ENCODE results near the gene GALNT1. TPM values are rescaled to one million over a fixed set of nuclear protein-coding genes. Genes with fewer than 3 reads are reported as not detected.

GALNT1 gene
- total RNA-seq, 1 donor from 2014 or later, result 65.3 TPM

- H3K36me3 Mint-ChIP-seq (ENCODE audit: unreplicated experiment), result no peaks in the 10 kb centered on the region
Measured at GRCh38 chr18:35619464-35619863, 37.9 kb downstream of the GALNT1 start.

GRCh38 chr18:35619941-35620340, 38.4 kb downstream of the GALNT1 start:
- DNase-seq, result no peak
- no peak overlapping the region for H3K4me3 Mint-ChIP-seq (ENCODE audit: unreplicated experiment)
- H3K36me3 Mint-ChIP-seq (ENCODE audit: unreplicated experiment), result no peaks in the 10 kb centered on the region
- no peak for TF ChIP-seq CTCF (IDR thresholded peaks at IDR 0.05; ENCODE audit: partially characterized antibody, unreplicated experiment)
- no peak overlapping the region for H3K27ac Mint-ChIP-seq (ENCODE audit: unreplicated experiment)
- peaks cover 1% of the 10 kb centered on the region for H3K27me3 Mint-ChIP-seq (ENCODE audit: unreplicated experiment)
- H3K9me3 Mint-ChIP-seq (ENCODE audit: unreplicated experiment), result no peaks in the 10 kb centered on the region
- peaks cover 9% of the 10 kb centered on the region for H3K4me1 Mint-ChIP-seq (ENCODE audit: low read depth, unreplicated experiment)

More at GRCh38 chr18:35619464-35619863, 37.9 kb downstream of the GALNT1 start:
- Mint-ChIP-seq H3K4me3 (ENCODE audit: unreplicated experiment) (no peak overlapping the region), H3K9me3 (ENCODE audit: unreplicated experiment) (no peaks in the 10 kb centered on the region), H3K27ac (ENCODE audit: unreplicated experiment) (no peak overlapping the region), H3K4me1 (ENCODE audit: low read depth, unreplicated experiment) (peaks cover 9% of the 10 kb centered on the region), H3K27me3 (ENCODE audit: unreplicated experiment) (peaks cover 1% of the 10 kb centered on the region)
- DNase-seq, result no peak
- no peak for TF ChIP-seq CTCF (IDR thresholded peaks at IDR 0.05; ENCODE audit: partially characterized antibody, unreplicated experiment)

- H3K4me3 Mint-ChIP-seq (ENCODE audit: unreplicated experiment), result no peak overlapping the region
- peaks cover 5% of the 10 kb centered on the region for H3K4me1 Mint-ChIP-seq (ENCODE audit: low read depth, unreplicated experiment)
- no peak overlapping the region for H3K27ac Mint-ChIP-seq (ENCODE audit: unreplicated experiment)
- no peak for DNase-seq
- TF ChIP-seq CTCF (IDR thresholded peaks at IDR 0.05; ENCODE audit: partially characterized antibody, unreplicated experiment), result no peak
- peaks cover 1% of the 10 kb centered on the region for H3K27me3 Mint-ChIP-seq (ENCODE audit: unreplicated experiment)
- H3K36me3 Mint-ChIP-seq (ENCODE audit: unreplicated experiment), result no peaks in the 10 kb centered on the region
- no peaks in the 10 kb centered on the region for H3K9me3 Mint-ChIP-seq (ENCODE audit: unreplicated experiment)
Measured at GRCh38 chr18:35620765-35621164, 39.2 kb downstream of the GALNT1 start.

GRCh38 chr18:35623255-35623654, 41.7 kb downstream of the GALNT1 start:
- TF ChIP-seq CTCF (IDR thresholded peaks at IDR 0.05; ENCODE audit: partially characterized antibody, unreplicated experiment), result no peak
- Mint-ChIP-seq H3K9me3 (ENCODE audit: unreplicated experiment) (peaks cover 6% of the 10 kb centered on the region), H3K4me3 (ENCODE audit: unreplicated experiment) (no peak overlapping the region), H3K27ac (ENCODE audit: unreplicated experiment) (no peak overlapping the region), H3K27me3 (ENCODE audit: unreplicated experiment) (peaks cover 1% of the 10 kb centered on the region), H3K36me3 (ENCODE audit: unreplicated experiment) (peaks cover 14% of the 10 kb centered on the region), H3K4me1 (ENCODE audit: low read depth, unreplicated experiment) (peaks cover 5% of the 10 kb centered on the region)
- no peak for DNase-seq

- peaks cover 1% of the 10 kb centered on the region for H3K27me3 Mint-ChIP-seq (ENCODE audit: unreplicated experiment)
- H3K4me3 Mint-ChIP-seq (ENCODE audit: unreplicated experiment), result no peak overlapping the region
- DNase-seq, result no peak
- no peak overlapping the region for H3K27ac Mint-ChIP-seq (ENCODE audit: unreplicated experiment)
- H3K36me3 Mint-ChIP-seq (ENCODE audit: unreplicated experiment), result peaks cover 14% of the 10 kb centered on the region
- peaks cover 8% of the 10 kb centered on the region for H3K9me3 Mint-ChIP-seq (ENCODE audit: unreplicated experiment)
- H3K4me1 Mint-ChIP-seq (ENCODE audit: low read depth, unreplicated experiment), result peaks cover 5% of the 10 kb centered on the region
- no peak for TF ChIP-seq CTCF (IDR thresholded peaks at IDR 0.05; ENCODE audit: partially characterized antibody, unreplicated experiment)
Measured at GRCh38 chr18:35624146-35624545, 42.6 kb downstream of the GALNT1 start.

Data from glutamatergic neuron (in vitro differentiated cells).